Mesothelial cell of epicardium (in vitro differentiated cells): ENCODE measurements around the gene CEBPE. TPM values are rescaled to one million over a fixed set of nuclear protein-coding genes. Genes with fewer than 3 reads are reported as not detected.

Source experiments
- DNase-seq, 2 experiments: peaks; one replicate each; pipeline ENCODE4 v3.0.0; 2021; ENCODE audit warnings: low spot score in 2 of 2; ENCODE audit not compliant: unreplicated experiment in 2 of 2
- H3K27ac Mint-ChIP-seq: 2 replicates; pipeline ENCODE4 v1.8.0; 2021; ENCODE audit warnings: mixed read lengths
- H3K27me3 Mint-ChIP-seq: 2 replicates; pipeline ENCODE4 v1.8.0; 2021; ENCODE audit warnings: low read depth, mixed read lengths
- H3K36me3 Mint-ChIP-seq: 2 replicates; pipeline ENCODE4 v1.8.0; 2021; ENCODE audit warnings: mixed read lengths
- H3K4me1 Mint-ChIP-seq: 2 replicates; pipeline ENCODE4 v1.8.0; 2021; ENCODE audit warnings: mixed read lengths
- H3K4me3 Mint-ChIP-seq: 2 replicates; pipeline ENCODE4 v1.8.0; 2021; ENCODE audit warnings: mild to moderate bottlenecking, moderate library complexity, mixed read lengths
- H3K9me3 Mint-ChIP-seq: 2 replicates; pipeline ENCODE4 v1.8.0; 2021; ENCODE audit warnings: mixed read lengths
- total RNA-seq: library from RNA; stranded (reverse); gene quantifications from 3 replicates; pipeline ENCODE4 v1.2.1, GENCODE V29; 2021
- TF ChIP-seq, protein P1 (sequence below): fragments of 200-600 bp; sonication (generic); IDR thresholded peaks from one replicate; pipeline ENCODE4 v1.5.0; 2021; ENCODE audit warnings: antibody characterized with exemption; ENCODE audit not compliant: unreplicated experiment

Gene CEBPE
- total RNA-seq, 1 donor from 2014 or later = not detected

DNA sequence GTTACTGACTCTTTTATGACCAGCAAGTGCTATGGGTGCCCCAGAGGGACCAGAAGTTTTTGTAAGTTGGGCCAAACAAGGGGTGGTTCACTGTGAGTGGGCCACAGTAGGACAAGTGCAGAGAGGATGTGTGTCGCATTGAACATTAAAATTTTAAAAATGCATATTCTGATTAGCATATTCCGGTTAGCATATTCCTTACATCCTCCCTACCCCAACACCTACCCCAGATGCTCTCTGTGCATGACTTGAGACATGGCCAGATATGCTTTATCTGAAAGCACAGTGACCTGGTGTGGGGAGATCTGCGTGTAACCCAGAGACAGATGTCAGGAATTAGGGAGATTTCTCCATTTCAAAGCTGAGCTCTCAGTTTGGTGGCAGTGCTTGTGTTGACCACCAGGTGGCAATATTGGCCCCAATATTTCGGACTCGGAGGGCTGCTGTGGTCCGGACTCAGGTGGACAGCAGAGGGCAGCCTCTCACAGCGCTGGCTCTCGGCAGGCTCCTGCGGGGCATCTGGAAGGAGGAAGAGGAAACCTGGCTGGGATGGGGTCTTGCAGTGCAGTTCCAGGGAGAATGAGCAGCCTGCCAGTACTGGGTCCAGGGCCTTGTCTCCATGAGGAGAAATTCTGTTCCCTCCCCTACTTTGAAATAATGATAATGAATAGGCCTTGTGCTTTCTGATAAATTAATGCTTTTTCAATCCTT lies 1.6 kb upstream of the CEBPE start:
- Mint-ChIP-seq H3K4me3 (no peak overlapping the region), H3K4me1 (peaks cover 17% of the 10 kb centered on the region), H3K27me3 (no peaks in the 10 kb centered on the region), H3K27ac (peak overlapping the region; percentile 9), H3K9me3 (no peaks in the 10 kb centered on the region), H3K36me3 (peaks cover 2% of the 10 kb centered on the region)
- TF ChIP-seq, protein P1, sequence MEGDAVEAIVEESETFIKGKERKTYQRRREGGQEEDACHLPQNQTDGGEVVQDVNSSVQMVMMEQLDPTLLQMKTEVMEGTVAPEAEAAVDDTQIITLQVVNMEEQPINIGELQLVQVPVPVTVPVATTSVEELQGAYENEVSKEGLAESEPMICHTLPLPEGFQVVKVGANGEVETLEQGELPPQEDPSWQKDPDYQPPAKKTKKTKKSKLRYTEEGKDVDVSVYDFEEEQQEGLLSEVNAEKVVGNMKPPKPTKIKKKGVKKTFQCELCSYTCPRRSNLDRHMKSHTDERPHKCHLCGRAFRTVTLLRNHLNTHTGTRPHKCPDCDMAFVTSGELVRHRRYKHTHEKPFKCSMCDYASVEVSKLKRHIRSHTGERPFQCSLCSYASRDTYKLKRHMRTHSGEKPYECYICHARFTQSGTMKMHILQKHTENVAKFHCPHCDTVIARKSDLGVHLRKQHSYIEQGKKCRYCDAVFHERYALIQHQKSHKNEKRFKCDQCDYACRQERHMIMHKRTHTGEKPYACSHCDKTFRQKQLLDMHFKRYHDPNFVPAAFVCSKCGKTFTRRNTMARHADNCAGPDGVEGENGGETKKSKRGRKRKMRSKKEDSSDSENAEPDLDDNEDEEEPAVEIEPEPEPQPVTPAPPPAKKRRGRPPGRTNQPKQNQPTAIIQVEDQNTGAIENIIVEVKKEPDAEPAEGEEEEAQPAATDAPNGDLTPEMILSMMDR = peak; percentile 100
- peak; percentile 76 to 90 for DNase-seq

DNA sequence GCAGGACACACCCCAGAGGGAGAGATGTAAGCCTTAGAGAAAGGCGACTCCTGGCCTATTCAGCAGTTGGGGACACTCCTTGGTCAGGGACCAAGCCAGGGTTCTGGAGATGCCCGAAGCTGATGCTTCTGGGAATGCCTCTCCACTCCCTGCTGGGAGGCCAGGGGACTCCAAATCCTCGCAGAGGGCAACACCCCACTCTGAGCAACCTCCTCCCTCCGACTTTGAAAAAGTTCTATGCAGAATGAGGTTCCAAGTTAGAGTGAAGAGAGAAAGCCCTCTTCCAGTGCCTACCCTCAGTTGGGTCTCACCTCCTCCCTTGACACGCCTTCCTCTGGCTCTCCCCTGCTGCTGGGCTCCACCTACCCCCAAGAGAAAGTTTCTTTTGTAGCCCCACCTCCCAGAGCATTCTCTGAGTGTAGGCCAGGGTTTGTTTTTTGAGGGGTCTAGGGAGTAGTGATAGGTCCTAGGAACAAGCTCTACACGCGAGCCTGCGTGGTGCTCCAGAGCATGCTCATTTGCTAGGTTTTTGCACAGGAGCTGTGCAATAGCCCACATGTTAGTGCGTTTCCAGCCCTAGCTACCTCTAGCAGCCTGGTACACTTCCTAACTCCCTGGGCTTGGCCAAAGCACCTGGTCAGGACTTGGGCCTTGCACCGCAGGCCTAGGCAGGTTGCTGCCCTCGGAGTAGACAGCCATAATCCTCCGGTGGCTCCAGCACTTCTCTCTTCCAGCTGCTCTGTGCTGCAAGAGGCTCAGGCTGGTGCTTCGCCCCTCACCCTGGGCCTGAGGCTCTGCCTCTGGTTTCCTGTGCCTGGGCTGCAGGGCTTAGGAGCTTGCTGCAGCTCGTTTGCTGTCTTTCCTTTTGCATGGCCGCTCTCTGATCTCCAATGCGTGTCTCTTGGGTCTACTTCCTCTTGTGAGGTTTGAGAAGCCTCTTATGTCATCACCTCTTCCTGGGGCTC lies 590 bp upstream of the CEBPE start:
- Mint-ChIP-seq H3K4me1 (peaks cover 17% of the 10 kb centered on the region), H3K4me3 (no peak overlapping the region), H3K27me3 (peaks cover 4% of the 10 kb centered on the region), H3K36me3 (no peaks in the 10 kb centered on the region), H3K9me3 (no peaks in the 10 kb centered on the region), H3K27ac (no peak overlapping the region)
- DNase-seq = no peak
- TF ChIP-seq, protein P1 = no peak

DNA sequence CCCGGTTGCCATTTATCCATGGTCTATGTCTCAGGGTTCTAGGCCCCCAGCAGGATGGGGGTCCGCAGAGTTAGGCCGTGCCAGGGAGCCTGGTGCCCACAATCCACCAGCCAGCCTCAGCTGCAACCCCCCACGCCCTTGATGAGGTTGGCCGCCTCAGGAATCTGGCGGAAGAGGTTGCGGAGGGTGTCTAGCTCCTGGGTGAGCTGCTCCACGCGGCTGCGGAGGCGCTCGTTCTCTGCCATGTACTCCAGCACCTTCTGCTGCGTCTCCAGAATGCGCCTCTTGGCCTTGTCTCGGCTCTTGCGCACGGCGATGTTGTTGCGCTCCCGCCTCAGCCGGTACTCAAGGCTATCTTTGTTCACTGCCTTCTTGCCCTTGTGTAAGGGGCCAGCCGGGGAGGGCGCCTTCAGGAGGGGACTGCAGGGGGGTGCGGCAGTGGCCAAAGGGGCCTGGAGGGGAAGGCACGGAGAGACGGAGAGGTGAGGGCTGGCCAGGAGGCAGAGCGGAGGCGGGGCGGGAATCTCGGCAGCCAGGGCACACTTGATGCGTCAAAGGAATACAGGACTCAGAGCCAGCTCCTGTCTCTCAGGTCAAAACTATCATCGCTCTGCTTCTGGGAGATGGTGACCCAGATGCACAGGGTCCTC lies 1.6 kb downstream of the CEBPE start:
- Mint-ChIP-seq H3K4me1 (peaks cover 12% of the 10 kb centered on the region), H3K27me3 (peaks cover 4% of the 10 kb centered on the region), H3K9me3 (no peaks in the 10 kb centered on the region), H3K27ac (no peak overlapping the region), H3K4me3 (no peak overlapping the region), H3K36me3 (no peaks in the 10 kb centered on the region)
- no peak for DNase-seq
- TF ChIP-seq, protein P1 = no peak

DNA sequence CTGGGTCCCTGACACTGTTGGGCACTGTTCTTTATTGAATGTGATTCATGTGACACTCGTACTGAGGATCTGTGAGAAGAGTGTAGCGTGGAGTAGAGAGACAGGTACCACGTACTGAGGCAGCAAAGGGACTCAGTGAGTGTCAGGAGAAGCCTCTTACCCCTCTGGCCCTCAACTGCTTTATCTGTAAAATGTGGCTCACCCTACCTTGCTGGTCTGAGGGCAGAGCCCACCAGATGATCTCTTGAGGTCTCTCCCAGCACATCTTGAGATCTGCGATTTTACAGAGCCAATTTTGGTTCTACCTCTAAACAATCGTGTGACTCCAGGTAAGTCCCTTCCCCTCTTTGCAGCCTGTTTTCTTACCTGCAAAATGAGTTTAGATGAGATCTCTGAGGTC lies 3.1 kb downstream of the CEBPE start:
- no peaks in the 10 kb centered on the region for H3K36me3 Mint-ChIP-seq
- DNase-seq = no peak
- no peak overlapping the region for H3K27ac Mint-ChIP-seq
- peaks cover 6% of the 10 kb centered on the region for H3K4me1 Mint-ChIP-seq
- peaks cover 4% of the 10 kb centered on the region for H3K27me3 Mint-ChIP-seq
- TF ChIP-seq, protein P1 = no peak
- H3K4me3 Mint-ChIP-seq = no peak overlapping the region
- no peaks in the 10 kb centered on the region for H3K9me3 Mint-ChIP-seq

DNA sequence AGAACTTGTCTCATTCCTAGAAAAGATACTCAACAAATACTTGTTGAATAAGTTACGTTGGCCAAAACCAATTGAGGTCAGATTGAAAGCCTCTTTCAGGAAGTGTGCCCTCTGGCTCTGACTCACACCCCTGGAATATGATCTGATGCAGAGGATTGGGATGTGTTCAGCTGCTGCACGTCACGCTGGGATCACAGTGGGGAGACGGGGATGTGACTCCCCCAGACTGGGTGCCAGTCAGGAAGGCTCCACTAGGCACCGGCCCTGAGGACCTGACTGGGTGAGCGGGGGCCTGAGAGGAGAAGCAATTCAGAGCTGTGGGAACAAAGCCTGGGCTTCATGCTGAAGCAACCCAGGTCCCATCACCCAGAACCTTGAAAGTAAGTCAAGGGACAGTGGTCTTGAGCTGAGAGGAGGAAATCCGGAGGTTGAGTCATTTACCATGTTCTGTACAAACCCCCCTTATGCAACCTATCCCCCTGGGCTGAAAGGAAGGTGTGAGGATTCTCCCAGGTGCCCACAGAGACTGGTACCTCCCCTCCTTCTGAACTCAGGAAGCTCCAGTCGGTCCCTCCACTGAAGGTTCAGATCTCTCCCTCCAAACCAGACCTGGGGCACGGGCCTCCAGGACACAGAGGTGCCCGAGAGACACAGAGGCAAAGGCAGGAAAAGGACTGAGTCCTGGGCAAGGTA lies 3.9 kb downstream of the CEBPE start:
- Mint-ChIP-seq H3K27me3 (peaks cover 4% of the 10 kb centered on the region), H3K4me1 (peaks cover 2% of the 10 kb centered on the region), H3K9me3 (no peaks in the 10 kb centered on the region), H3K4me3 (no peak overlapping the region), H3K27ac (no peak overlapping the region), H3K36me3 (no peaks in the 10 kb centered on the region)
- TF ChIP-seq, protein P1 = no peak
- DNase-seq = no peak
